ENCODE data around the gene IRAK1BP1.
"Not testable (repeated sequence)": the region's sequence is repeated elsewhere in the genome, so short reads cannot be mapped to it uniquely, and the experiment has no call there.

The IRAK1BP1 gene

DNA sequence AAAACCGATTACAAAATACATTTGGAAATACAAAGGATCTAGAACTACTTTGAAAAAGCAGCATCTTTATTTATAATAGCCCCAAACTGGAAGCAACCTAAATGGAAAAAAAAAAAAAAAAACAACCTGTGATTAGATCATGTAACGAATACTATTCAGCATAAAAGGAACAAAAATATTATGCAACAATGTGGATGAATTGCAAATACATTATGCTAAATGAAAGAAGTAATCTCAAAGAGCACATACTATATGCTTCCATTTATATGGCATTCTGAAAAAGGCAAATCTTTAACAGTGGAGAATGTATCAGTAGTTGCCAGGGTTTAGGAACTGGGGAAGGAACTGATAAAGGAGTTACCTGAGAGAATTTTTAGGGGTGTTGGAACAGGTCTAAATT lies 28.9 kb downstream of the IRAK1BP1 start:
- no peak for DNase-seq

- DNase-seq: no peak
These were observed 41.3 kb downstream of the IRAK1BP1 start for GRCh38 chr6:78908621-78909020.

- no peak for DNase-seq
These were observed 42.0 kb downstream of the IRAK1BP1 start for GRCh38 chr6:78909391-78909790.

DNA sequence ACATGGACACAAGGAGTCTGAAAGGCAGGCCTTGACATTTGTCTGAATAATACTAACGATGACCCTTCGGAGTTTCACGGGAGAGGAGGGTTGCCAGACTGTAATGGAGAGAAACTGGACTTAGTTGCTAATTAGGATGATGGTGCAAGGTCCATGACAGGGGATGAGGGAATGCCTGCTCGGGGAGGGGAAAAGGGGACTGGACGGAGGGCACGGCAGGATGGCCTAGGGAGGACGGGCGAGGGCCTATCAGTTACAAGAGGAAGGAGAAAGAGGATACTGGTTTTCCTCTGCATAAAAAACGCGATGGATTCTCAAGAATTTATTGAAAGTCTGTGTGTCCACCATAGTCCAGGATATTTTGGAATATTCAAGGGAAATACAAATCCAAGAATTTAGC lies 42.7 kb downstream of the IRAK1BP1 start:
- DNase-seq: no peak

DNA sequence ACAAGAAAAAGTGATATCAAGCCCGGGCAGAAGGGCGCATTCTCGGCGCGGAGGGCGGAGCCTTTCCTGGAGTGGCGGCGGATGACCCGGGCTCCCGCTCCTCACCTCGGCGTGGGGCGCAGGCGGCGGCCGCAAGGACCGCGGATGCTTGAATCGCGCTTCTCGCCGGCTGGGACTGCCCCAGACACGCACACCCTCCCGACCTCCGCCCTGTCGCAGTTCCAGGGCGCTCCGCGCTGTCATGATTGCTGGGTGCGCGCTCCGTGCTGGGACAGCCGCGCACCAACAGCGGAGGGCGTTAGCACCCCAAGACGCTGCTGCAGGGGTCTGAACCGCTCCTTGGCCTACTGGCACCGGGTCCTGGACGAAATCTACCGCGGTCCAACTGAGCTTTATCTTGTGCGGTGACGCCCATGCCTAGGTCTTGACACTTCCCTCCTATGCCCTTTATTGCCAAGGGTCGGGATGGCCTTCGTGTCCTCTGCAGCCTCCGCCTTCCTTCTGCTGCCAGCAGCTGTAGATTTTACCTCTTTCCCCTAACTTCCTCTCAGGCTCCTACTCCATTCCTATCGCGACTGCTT lies 43.3 kb downstream of the IRAK1BP1 start:
- no peak for DNase-seq

- no peak for DNase-seq
These were observed 44.0 kb downstream of the IRAK1BP1 start for GRCh38 chr6:78911218-78911940.

DNA sequence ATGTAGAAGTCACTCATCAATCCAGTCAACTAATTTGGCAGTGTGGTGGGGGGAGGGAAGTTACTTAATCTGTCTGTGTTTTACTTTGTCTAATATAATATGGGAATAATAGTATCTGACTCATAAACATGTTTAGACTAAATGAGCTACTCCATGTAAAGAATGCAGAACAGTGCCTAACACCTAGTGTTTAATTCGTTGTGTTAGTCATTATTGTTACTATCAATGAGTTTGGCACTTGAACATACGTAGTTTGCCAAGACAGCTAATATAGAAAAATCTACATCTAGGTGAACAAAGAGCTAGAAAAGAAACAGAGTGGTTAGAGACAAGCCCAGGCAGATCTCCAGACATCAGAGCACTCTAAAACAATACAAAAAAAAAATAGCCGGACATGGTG lies 49.1 kb downstream of the IRAK1BP1 start:
- no peak for DNase-seq

DNA sequence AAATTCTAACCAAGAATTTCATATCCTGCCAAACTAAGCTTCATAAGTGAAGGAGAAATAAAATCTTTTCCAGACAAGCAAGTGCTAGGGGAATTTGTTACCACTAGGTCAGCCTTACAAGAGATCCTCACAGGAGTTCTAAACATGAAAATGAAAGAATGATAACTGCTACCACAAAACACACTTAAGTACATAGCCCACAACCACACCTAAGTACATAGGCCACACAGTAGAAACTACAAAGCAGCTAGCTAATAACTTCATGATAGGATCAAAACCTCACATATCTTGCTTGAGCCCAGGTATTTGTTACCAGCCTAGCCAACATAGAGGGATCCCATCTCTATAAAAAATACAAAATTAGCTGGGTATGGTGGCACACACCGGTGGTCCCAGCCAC lies 50.4 kb downstream of the IRAK1BP1 start:
- DNase-seq: no peak

- not testable (repeated sequence) for DNase-seq
These were observed 53.8 kb downstream of the IRAK1BP1 start for GRCh38 chr6:78921168-78921567.

DNA sequence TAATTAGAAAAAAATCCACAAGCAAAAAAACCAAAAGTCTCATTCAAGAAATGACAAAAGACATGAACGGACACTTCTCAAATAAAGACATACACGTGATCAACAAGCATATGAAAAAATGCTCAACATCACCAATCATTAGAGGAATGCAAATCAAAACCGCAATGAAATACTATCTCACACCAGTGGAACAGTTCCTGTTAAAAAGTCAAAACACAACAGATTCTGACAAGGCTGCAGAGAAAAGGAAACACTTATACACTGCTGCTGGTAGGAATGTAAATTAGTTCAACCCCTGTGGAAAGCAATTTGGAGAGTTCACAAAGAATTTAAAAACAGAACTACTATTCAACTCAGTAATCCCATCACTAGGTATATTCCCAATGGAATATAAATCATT lies 58.0 kb downstream of the IRAK1BP1 start:
- DNase-seq: no peak

GRCh38 chr6:78935553-78935952 lies 68.2 kb downstream of the IRAK1BP1 start:
- no peak for DNase-seq

GRCh38 chr6:78936515-78936914 lies 69.2 kb downstream of the IRAK1BP1 start:
- no peak for DNase-seq

DNA sequence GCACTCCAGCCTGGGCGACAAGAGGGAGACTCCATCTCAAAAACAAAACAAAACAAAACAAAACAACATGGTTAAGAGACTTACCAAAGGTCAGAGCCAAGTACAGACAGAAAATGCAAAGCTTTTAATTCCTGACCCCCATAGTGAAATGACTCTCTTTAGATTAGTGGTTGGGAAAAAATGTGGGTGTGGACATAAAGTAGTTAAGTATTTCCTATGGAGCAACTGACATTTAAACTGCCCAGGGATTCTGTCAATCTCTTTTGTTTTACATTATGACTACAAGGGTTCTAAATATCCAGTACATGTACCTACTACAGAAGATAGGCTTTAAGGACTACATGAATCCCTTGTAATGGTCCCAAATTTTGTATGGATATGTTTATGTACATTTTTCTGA lies 75.1 kb downstream of the IRAK1BP1 start:
- DNase-seq: no peak

DNA sequence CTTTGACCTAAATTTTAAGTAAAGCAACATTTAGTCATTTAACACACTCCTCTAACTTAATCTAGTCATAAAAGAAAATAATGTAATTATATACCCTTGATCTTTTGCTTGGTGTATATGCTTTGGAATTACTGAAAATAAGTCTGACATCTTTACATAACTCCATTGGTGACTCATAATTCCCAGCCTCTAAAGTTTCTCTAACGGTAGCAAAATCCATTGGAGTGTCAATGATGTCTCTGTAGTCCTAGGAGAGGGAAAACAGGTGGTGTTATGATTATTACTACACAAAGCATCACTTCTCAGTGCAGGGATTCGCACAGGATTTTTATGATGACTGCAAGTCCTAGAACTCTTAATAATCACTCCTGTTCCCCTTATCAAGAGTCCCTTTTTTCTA lies 80.2 kb downstream of the IRAK1BP1 start:
- no peak for DNase-seq

DNA sequence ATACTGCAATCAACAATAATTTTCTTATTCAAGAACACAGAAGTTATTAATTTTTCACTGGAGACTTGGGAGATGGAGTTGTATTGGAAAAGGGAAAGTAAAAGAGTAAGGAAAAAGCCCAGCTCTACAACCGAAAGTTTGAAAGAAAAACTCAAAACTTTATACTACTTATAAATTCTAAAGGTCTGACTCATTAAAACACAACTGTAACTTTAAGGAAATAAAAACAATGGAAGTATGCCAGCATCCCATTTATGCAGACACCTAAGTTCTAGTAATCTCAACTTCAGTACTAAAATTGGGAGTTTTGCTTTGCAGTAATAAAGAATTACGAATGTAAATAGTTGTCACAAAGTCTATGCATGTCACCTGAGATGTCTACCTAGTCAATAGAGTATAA lies 80.6 kb downstream of the IRAK1BP1 start:
- DNase-seq: no peak

- DNase-seq: no peak
These were observed 81.4 kb downstream of the IRAK1BP1 start for GRCh38 chr6:78948785-78949184.

DNA sequence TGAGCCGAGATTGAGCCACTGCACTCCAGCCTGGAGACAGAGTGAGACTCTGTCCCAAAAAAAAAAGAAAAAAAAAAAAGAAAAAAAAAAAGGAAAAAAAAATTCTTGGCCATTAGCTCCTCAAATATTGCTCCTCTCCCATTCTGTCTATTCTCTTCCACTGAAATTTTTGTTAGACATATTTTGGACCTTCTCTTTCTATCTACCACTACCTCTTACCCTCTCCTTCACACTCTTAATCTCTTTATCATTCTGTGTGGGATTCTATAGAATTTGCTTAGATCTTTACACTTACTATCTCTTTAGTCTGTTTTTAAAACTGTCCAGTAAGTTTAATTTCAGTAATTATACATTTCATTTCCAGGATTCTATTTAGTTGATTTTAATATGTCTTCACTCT lies 85.0 kb downstream of the IRAK1BP1 start:
- DNase-seq: no peak

All from NCI-H526 treated with DMSO at 0.1 percent for 48 hours (cell line).